DMS 273 (cell line): ENCODE measurements around the gene PNMA8A.

Source experiments
- DNase-seq: peaks from one replicate; lab custom pipeline; 2025; ENCODE audit not compliant: unreplicated experiment; lab: John Stamatoyannopoulos, UW

Gene PNMA8A

GRCh38 chr19:46431824-46432223 lies 39.5 kb downstream of the PNMA8A start:
- peak; percentile 33 for DNase-seq

DNA sequence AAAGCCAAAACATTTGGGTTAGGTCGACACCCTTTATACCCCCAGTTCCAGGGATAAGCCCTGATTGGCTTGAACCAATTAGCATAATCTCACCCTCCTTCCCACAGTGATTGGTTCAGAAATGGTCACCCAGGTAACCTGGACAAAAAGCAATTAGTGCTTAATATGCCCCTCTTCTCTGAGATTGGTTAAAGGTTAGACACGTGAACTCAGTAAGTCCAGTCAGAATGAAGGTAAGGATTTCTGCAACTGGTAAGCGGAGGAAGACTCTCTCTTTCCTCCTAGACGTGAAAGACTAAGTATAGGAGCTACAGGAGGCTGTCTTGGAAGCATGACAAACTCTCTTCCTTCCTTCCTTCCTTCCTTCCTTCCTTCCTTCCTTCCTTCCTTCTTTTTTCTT lies 41.4 kb downstream of the PNMA8A start:
- no peak for DNase-seq

DNA sequence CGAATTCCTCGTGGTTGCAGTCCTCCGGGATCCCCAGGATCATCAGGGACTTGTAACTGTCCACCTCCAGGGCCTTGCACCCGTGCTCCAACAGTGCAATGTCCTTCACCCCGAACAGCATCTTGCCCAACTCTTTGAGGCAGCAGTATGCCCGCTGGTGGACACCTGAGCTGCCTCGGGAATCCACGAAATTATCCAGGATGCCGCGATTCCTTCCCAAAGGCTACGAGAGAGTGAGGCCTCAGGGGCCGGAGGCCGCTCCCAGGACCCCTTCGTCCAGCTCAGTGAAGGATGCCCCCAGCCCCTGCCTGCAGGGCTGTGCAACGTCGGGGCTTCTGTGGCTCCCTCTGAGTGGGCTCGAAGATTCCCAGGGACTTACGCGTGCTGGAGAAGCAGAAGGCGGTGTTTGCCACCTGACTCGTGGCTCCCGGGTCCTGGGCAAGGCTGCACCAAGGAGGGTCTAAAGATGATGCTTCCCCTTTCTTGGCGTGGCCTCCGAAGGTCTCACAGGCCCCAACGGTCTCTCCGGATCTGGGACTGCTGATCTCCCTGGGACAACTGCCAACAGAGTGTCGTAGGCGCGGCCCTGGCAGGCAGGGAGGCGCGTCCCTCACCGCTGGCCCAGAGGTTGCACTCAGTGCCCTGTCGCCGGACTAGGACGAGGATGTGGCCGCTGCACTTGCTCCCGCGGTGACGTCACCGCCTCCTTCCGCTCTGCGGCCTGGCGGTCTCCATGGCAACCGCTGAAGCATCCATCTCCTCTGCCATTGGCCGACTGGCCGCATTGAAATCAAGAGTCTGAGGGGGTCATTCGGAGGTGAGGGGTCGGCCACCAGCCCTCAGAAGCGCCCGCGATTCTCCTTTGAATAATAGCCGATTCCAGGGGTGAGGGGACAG lies 42.9 kb downstream of the PNMA8A start, which contains the start of gene PNMA8C:
TSS of gene PNMA8C (minus strand) at position 698 of the 897 bp plus-strand sequence. CDS start at position 121, 577 bp downstream.
- DNase-seq = peak; percentile 79

DNA sequence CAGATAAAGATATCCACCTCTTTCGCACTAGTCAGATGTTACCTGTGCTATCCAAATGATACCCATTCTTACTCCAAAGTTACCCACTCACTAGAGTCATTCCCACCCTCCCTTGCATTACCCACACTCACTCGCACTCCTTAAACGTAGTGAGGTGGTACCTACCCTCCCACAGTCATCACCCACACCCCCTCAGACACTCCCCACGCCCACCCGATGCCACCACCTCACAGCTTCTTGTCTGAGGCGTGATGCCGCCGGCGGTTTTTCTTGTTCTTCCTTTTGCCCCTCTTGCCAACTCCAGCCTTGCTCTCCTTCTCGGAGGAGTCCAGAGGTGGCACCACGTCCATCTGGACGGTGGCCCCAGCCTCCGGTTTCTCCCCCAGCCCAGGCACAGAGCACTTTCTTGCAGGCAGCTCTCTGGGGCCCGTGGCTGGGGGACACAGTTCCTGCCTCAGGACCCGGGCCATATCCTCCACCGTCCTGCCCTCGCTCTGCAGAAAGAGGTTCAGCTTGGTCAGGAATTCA lies 43.8 kb downstream of the PNMA8A start:
- DNase-seq = no peak

- DNase-seq = peak; percentile 80
These were observed 44.7 kb downstream of the PNMA8A start for GRCh38 chr19:46426506-46427162.

GRCh38 chr19:46426035-46426505 lies 45.3 kb downstream of the PNMA8A start:
- peak; percentile 64 for DNase-seq

- no peak for DNase-seq
These were observed 48.2 kb downstream of the PNMA8A start for GRCh38 chr19:46423188-46423587.

GRCh38 chr19:46422344-46422743 lies 49.0 kb downstream of the PNMA8A start:
- DNase-seq = no peak

DNA sequence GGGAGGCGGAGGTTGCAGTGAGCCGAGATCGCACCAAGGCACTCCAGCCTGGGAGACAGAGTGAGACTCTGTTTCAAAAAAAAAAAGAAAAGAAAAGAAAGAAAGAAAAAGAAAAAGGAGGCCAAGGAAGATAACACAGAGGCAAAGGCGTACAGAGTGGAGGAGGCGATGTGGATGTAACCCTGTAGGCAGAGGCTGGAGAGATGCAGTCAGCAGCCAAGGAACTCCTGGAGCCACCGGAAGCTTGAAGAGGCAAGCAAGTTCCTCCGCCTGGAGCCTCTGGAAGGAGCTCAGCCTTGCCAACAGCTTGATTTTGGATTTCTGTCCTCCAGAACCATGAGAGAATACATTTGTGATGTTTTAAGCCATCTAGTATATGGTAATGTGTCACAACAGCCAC lies 51.3 kb downstream of the PNMA8A start:
- DNase-seq = no peak
